Fibroblast of peridontal ligament (primary cell): ENCODE results near the gene POU2F3.
A peak's percentile ranks its signal among the peaks of the same experiment; 100 is the strongest.

Source experiments
- DNase-seq: peaks from one replicate; pipeline ENCODE4 v3.0.0-alpha.2; 2010; ENCODE audit errors: extremely low read depth

The POU2F3 gene

GRCh38 chr11:120239713-120240640 lies at the start of gene POU2F3:
POU2F3 (plus strand) TSS chr11:120240140; CDS start chr11:120240344, 204 bp downstream.
- DNase-seq, result no peak

- DNase-seq, result no peak
Measured at GRCh38 chr11:120191058-120191457, 48.9 kb upstream of the POU2F3 start.

- no peak for DNase-seq
Measured at GRCh38 chr11:120192831-120193625, 46.9 kb upstream of the POU2F3 start.

- DNase-seq, result no peak
Measured at GRCh38 chr11:120194166-120194565, 45.8 kb upstream of the POU2F3 start.

- DNase-seq, result no peak
Measured at GRCh38 chr11:120195601-120196320, 44.2 kb upstream of the POU2F3 start.

GRCh38 chr11:120196826-120197225 lies 43.1 kb upstream of the POU2F3 start:
- no peak for DNase-seq

- DNase-seq, result no peak
Measured at GRCh38 chr11:120197251-120197891, 42.6 kb upstream of the POU2F3 start.

GRCh38 chr11:120197977-120198376 lies 42.0 kb upstream of the POU2F3 start:
- DNase-seq, result no peak

GRCh38 chr11:120198403-120198786 lies 41.5 kb upstream of the POU2F3 start:
- no peak for DNase-seq

GRCh38 chr11:120198787-120199469 lies 41.0 kb upstream of the POU2F3 start:
- no peak for DNase-seq

- no peak for DNase-seq
Measured at GRCh38 chr11:120199613-120200012, 40.3 kb upstream of the POU2F3 start.

- no peak for DNase-seq
Measured at GRCh38 chr11:120200677-120201076, 39.3 kb upstream of the POU2F3 start.

- DNase-seq, result no peak
Measured at GRCh38 chr11:120201653-120202052, 38.3 kb upstream of the POU2F3 start.

- no peak for DNase-seq
Measured at GRCh38 chr11:120203626-120204025, 36.3 kb upstream of the POU2F3 start.

GRCh38 chr11:120205596-120206161 lies 34.3 kb upstream of the POU2F3 start:
- peak; percentile 77 for DNase-seq

- no peak for DNase-seq
Measured at GRCh38 chr11:120207512-120207911, 32.4 kb upstream of the POU2F3 start.

GRCh38 chr11:120208001-120208441 lies 31.9 kb upstream of the POU2F3 start:
- DNase-seq, result peak; percentile 68

- peak; percentile 54 for DNase-seq
Measured at GRCh38 chr11:120208777-120209176, 31.2 kb upstream of the POU2F3 start.

- DNase-seq, result no peak
Measured at GRCh38 chr11:120209746-120210625, 30.0 kb upstream of the POU2F3 start.
